Activated CD8-positive, alpha-beta T cell treated with anti-CD3 and anti-CD28 coated beads, Interleukin-2, amount 10 ng/mL, durations not matched to agents 7 days and 5 days (primary cell): ENCODE data around the gene PDCD5. TPM values are rescaled to one million over a fixed set of nuclear protein-coding genes. Genes with fewer than 3 reads are reported as not detected.
"Not testable (repeated sequence)": the region's sequence is repeated elsewhere in the genome, so short reads cannot be mapped to it uniquely, and the experiment has no call there.

Experiments
- ATAC-seq: fragments of 150-1000 bp; cut with Tn5 transposase; one replicate; pipeline ENCODE4 v1.10.0; 2021; ENCODE audit warnings: moderate library complexity
- CTCF ChIA-PET: fragments of 350-600 bp; sonication (Branson Sonifier 250); formaldehyde crosslinking; loops from one replicate; lab custom pipeline; 2021; ENCODE audit warnings: antibody characterized with exemption; lab: Charles Lee
- POLR2A ChIA-PET: fragments of 350-600 bp; sonication (Branson Sonifier 250); formaldehyde crosslinking; loops from one replicate; lab custom pipeline; 2021; ENCODE audit warnings: antibody characterized with exemption; lab: Charles Lee
- DNase-seq: peaks from one replicate; pipeline ENCODE4 v3.0.0-alpha.2; 2020
- H3K27ac Mint-ChIP-seq: one replicate; pipeline ENCODE4 v1.8.0; 2021; ENCODE audit warnings: mild to moderate bottlenecking, mixed read lengths
- H3K27me3 Mint-ChIP-seq: one replicate; pipeline ENCODE4 v1.8.0; 2021; ENCODE audit warnings: low read depth, mixed read lengths
- H3K36me3 Mint-ChIP-seq: one replicate; pipeline ENCODE4 v1.8.0; 2021; ENCODE audit warnings: low read depth, mixed read lengths
- H3K4me1 Mint-ChIP-seq: one replicate; pipeline ENCODE4 v1.8.0; 2021; ENCODE audit warnings: low read depth, mixed read lengths
- H3K4me3 Mint-ChIP-seq: one replicate; pipeline ENCODE4 v1.8.0; 2021; ENCODE audit warnings: mild to moderate bottlenecking, mixed read lengths
- H3K9me3 Mint-ChIP-seq: one replicate; pipeline ENCODE4 v1.8.0; 2022; ENCODE audit warnings: mixed read lengths; ENCODE audit not compliant: insufficient read depth
- total RNA-seq, 2 experiments: library from RNA; stranded (reverse); gene quantifications; one replicate each; pipeline ENCODE4 v1.2.3, GENCODE V29; 2021

PDCD5 gene
- total RNA-seq, 2 experiments from 2014 or later: 147 to 159 TPM

DNA sequence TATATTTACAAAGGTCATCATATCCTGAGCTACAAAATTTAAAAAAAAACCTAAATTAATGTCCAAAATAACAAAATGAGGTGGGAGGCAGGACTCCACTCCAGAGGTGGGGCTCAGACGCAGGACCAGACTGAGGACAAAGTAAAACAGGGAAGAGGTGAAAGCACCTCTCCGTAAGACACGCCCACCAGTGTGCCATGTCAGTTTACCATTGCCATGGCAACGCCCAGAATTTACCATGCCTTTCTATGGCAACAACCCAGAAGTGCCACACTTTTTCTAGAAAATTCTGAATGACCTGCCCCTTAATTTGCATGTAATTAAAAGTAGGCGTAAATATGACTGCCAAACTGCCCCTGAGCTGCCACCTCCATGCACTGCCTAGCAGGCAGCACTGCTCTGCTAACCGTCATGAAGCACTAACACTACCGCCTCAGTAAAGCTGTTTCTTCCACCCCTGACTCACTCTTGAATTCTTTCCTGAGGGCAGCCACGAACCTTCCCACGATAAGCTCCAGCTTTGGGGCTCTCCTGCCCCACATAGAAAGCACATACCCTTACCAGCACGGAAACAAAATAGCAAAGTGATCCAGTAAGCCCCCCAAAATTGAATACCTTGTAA, 22.3 kb upstream of the PDCD5 start:
- ChIA-PET CTCF (no interaction called here), POLR2A (no interaction called here)
- Mint-ChIP-seq H3K27me3 (peaks cover 14% of the 10 kb centered on the region), H3K9me3 (no peaks in the 10 kb centered on the region), H3K4me1 (no peaks in the 10 kb centered on the region), H3K4me3 (no peak overlapping the region), H3K36me3 (no peaks in the 10 kb centered on the region), H3K27ac (no peak overlapping the region)
- DNase-seq (no peak), ATAC-seq (no peak)

DNA sequence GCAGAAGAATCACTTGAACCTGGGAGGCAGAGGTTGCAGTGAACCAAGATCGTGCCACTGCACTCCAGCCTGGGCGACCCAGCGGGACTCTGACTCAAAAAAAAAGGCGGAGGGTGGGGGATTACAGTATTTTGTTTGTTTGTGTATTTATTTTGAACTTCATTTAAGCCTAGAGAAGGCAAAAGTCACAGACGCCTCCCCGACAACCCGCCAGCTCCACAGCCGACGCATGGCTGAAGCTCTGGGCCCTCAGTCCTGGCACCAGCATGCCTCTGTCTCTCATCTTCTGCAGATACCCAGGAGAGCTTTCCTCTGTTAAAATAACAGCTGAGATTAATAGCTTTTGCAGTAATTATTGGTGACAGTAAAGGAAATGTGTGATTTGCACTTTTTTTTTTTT, 17.2 kb upstream of the PDCD5 start:
- CTCF ChIA-PET: interaction anchor here (0.7 kb wide), 1 partner anchor 147 kb away, joined by 3 read pairs; no protein-coding TSS in a partner anchor
- H3K27me3 Mint-ChIP-seq: peaks cover 6% of the 10 kb centered on the region
- H3K27ac Mint-ChIP-seq: no peak overlapping the region

DNA sequence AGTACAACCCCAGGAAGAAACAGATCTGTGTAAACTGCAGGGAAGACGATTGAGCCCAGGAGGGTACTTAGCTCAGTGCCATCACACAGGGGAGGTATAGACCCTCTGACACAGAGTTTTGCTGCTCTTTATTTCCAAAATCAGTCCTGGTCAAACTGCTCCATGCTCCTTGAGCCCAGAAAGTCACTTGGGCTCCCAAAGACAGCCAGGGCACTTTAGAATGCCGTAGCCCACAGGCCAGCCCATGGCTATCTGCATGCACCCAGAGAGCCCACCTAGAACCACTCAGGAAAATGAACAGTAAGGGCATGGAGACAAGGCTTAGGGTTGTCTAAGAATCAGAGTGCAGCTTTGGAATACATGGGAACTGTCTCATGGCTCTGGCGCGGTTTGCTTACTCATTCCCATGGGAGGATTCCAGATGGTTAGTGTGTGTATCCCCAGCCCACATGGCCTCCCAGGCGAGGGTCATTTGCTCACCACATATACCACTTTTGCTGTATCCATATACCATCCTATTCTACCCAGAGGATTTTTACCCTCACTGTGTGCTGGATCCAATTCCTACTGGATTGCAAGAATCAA, 14.7 kb upstream of the PDCD5 start:
- no peaks in the 10 kb centered on the region for H3K36me3 Mint-ChIP-seq
- no peak overlapping the region for H3K27ac Mint-ChIP-seq
- peaks cover 15% of the 10 kb centered on the region for H3K4me1 Mint-ChIP-seq
- no peak for ATAC-seq
- peaks cover 9% of the 10 kb centered on the region for H3K27me3 Mint-ChIP-seq
- CTCF ChIA-PET: no interaction called here
- H3K4me3 Mint-ChIP-seq: no peak overlapping the region
- POLR2A ChIA-PET: interaction anchor here (0.6 kb wide), 1 partner anchor 348 kb away, joined by 3 read pairs; no protein-coding TSS in a partner anchor
- no peaks in the 10 kb centered on the region for H3K9me3 Mint-ChIP-seq
- DNase-seq: no peak

More for the DNA sequence above, 17.2 kb upstream of the PDCD5 start:
- no peaks in the 10 kb centered on the region for H3K36me3 Mint-ChIP-seq
- POLR2A ChIA-PET: no interaction called here
- no peaks in the 10 kb centered on the region for H3K9me3 Mint-ChIP-seq
- H3K4me1 Mint-ChIP-seq: peaks cover 1% of the 10 kb centered on the region
- ATAC-seq: no peak
- no peak overlapping the region for H3K4me3 Mint-ChIP-seq
- no peak for DNase-seq

DNA sequence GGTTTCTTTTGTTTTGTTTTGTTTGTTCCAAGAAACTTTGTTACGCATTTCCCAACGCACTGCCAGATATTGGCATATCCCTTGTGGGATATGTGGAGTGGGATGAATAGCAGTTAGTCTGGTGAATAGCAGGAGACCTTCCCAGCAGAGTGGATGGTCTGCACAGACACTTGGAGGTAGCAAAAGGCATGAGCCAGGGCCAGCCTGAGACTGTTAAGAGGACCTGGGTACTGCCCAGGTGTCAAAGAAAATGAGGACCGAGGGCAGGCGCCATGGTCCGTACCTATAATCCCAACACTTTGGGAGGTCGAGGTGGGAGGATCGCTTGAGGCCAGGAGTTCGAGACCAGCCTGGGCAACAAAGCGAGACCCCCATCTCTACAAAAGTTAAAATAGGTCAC, 13.5 kb upstream of the PDCD5 start:
- CTCF ChIA-PET: no interaction called here
- Mint-ChIP-seq H3K27ac (no peak overlapping the region), H3K9me3 (no peaks in the 10 kb centered on the region), H3K36me3 (no peaks in the 10 kb centered on the region), H3K4me1 (peaks cover 17% of the 10 kb centered on the region), H3K27me3 (peaks cover 9% of the 10 kb centered on the region), H3K4me3 (no peak overlapping the region)
- POLR2A ChIA-PET: no interaction called here
- DNase-seq (no peak), ATAC-seq (no peak)

DNA sequence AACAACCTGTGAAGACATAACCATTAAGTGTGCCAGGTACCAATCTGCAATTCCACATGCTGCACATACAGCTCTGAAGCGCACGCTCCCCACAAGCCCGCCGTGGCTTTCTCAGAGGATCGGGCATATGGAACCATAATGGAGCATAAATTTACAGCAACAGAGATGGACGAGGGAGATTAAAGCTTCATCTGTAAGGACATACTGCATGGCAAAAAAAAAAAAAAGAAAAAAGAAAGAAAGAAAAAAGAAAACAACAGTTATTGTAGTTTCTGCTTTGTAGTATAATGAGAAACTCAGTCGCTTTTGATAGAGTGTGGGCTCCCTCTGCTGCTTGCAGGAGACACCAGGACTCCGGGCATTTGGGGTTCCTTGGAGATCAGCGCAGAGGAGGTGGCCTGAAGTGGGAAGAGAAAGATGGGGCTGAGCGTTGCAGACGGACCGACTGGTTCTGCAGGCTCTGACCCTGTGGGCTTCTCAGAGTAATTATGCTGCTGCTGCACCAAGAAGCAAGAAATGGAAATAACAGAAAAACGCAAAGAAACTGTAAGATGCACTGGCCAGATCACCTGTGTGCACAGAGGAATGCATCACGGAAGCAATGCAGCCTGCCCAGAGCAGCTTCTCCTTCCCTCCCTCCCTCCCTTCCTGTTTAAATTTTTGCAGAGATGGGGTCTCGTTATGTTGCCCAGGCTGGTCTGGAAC, 10.8 kb upstream of the PDCD5 start:
- DNase-seq: peak; percentile 71
- ChIA-PET POLR2A (no interaction called here), CTCF (interaction anchor here (0.7 to 1.5 kb wide), 9 partner anchors 13 to 346 kb away, joined by 3 to 8 read pairs (median 3); no protein-coding TSS in a partner anchor)
- no peak overlapping the region for H3K27ac Mint-ChIP-seq
- no peak overlapping the region for H3K4me3 Mint-ChIP-seq
- peaks cover 30% of the 10 kb centered on the region for H3K4me1 Mint-ChIP-seq
- no peaks in the 10 kb centered on the region for H3K36me3 Mint-ChIP-seq
- H3K27me3 Mint-ChIP-seq: peaks cover 13% of the 10 kb centered on the region
- no peaks in the 10 kb centered on the region for H3K9me3 Mint-ChIP-seq
- peak; percentile 81 for ATAC-seq

DNA sequence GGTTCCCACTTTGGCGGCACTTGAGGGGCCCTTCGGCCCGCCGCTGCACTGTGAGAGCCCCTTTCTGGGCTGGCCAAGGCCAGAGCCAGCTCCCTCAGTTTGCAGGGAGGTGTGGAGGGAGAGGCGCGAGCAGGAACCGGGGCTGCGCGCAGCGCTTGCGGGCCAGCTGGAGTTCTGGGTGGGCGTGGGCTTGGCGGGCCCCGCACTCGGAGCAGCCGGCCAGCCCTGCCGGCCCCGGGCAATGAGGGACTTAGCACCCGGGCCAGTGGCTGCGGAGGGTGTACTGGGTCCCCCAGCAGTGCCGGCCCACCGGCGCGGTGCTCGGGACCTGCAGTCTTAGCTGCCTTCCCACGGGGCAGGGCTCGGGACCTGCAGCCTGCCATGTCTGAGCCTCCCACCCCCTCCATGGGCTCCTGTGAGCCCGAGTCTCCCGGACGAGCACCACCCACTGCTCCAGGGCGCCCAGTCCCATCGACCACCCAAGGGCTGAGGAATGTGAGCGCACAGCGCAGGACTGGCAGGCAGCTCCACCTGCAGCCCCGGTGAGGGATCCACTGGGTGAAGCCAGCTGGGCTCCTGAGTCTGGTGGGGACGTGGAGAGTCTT, 9.4 kb upstream of the PDCD5 start:
- H3K27ac Mint-ChIP-seq, POLR2A ChIA-PET, H3K4me3 Mint-ChIP-seq, H3K9me3 Mint-ChIP-seq, DNase-seq, ATAC-seq, H3K36me3 Mint-ChIP-seq: not testable (repeated sequence)
- Mint-ChIP-seq H3K4me1 (peaks cover 30% of the 10 kb centered on the region), H3K27me3 (peaks cover 15% of the 10 kb centered on the region)
- CTCF ChIA-PET: interaction anchor here (1.3 kb wide), 1 partner anchor 107 kb away, joined by 6 read pairs; no protein-coding TSS in a partner anchor

DNA sequence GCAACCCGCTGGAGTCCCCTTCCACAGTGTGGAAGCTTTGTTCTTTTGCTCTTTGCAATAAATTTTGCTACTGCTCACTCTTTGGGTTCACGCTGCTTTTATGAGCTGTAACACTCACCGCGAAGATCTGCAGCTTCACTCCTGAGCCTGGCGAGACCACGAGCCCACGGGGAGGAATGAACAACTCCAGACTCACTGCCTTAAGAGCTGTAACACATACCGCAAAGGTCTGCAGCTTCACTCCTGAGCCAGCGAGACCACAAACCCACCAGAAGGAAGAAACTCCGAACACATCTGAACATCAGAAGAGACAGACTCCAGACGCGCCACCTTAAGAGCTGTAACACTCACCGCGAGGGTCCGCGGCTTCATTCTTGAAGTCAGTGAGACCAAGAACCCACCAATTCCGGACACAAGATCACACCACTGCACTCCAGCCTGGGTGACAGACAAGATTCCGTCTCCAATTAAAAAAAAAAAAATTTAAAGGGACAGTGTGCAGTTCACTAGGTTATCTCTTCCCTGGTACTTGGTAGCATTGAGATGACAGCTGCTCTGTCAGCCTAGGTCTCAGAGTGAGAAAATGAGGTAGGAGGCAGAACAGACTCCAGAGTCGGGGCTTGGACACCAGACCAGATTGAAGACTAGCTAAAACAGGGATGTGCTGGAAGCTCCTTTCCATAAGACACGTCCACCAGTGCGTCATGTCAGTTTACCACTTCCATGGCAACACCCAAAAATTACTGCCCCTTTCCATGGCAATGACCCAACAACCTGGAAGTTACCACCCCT, 8.1 kb upstream of the PDCD5 start:
- H3K9me3 Mint-ChIP-seq, POLR2A ChIA-PET, H3K36me3 Mint-ChIP-seq, DNase-seq: not testable (repeated sequence)
- Mint-ChIP-seq H3K27ac (peak overlapping the region; percentile 68), H3K27me3 (peaks cover 22% of the 10 kb centered on the region), H3K4me1 (peaks cover 30% of the 10 kb centered on the region), H3K4me3 (peak overlapping the region; percentile 50)
- CTCF ChIA-PET: interaction anchor here (0.6 to 1.1 kb wide), 3 partner anchors 21 to 552 kb away, joined by 3 to 4 read pairs (median 3); no protein-coding TSS in a partner anchor
- peak; percentile 69 for ATAC-seq

DNA sequence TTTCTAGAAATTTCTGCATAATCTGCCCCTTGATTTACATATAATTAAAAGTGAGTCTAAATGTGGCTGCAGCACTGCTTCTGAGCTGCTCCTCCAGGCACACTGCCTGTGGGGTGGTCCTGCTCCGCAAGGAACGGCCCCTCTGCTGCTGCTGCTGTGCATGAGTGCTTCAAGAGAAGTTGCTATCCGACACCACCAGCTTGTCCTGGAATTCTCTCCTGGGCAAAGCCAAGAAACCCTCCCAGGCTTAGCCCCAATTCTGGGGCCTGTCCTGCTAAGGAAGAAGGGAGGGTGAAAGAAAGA, 7.5 kb upstream of the PDCD5 start:
- H3K4me3 Mint-ChIP-seq: no peak overlapping the region

DNA sequence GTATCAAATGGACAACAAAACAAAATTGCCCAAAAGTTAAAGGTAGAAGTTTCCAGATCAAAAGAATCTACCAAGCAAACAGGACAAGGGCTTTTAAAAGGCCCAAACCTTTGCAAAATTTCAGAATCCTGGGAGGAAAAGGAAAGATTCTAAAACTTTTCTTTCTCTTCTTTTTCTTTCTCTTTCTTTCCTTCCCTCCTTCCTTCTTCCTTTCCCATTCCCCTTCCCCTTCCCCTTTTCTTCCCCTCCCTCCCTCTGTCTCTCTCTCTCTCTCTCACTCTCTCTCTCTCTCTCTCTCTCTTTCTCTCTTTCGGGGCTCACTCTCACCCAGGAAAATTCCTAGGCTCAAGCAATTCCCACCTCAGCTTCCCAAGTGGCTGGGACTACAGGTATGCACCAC, 4.2 kb upstream of the PDCD5 start:
- no peak overlapping the region for H3K27ac Mint-ChIP-seq
- no peak overlapping the region for H3K4me3 Mint-ChIP-seq
- ChIA-PET CTCF (no interaction called here), POLR2A (no interaction called here)
- peaks cover 18% of the 10 kb centered on the region for H3K4me1 Mint-ChIP-seq
- peaks cover 17% of the 10 kb centered on the region for H3K27me3 Mint-ChIP-seq
- no peak for DNase-seq
- H3K36me3 Mint-ChIP-seq: no peaks in the 10 kb centered on the region
- ATAC-seq: no peak
- no peaks in the 10 kb centered on the region for H3K9me3 Mint-ChIP-seq

More for the DNA sequence above, 7.5 kb upstream of the PDCD5 start:
- H3K9me3 Mint-ChIP-seq: no peaks in the 10 kb centered on the region
- POLR2A ChIA-PET: no interaction called here
- DNase-seq (no peak), ATAC-seq (no peak)
- CTCF ChIA-PET: interaction anchor here (0.6 to 1.1 kb wide), 3 partner anchors 22 to 552 kb away, joined by 3 to 4 read pairs (median 3); no protein-coding TSS in a partner anchor
- H3K4me1 Mint-ChIP-seq: peaks cover 30% of the 10 kb centered on the region
- H3K27me3 Mint-ChIP-seq: peaks cover 22% of the 10 kb centered on the region
- no peaks in the 10 kb centered on the region for H3K36me3 Mint-ChIP-seq
- H3K27ac Mint-ChIP-seq: no peak overlapping the region

DNA sequence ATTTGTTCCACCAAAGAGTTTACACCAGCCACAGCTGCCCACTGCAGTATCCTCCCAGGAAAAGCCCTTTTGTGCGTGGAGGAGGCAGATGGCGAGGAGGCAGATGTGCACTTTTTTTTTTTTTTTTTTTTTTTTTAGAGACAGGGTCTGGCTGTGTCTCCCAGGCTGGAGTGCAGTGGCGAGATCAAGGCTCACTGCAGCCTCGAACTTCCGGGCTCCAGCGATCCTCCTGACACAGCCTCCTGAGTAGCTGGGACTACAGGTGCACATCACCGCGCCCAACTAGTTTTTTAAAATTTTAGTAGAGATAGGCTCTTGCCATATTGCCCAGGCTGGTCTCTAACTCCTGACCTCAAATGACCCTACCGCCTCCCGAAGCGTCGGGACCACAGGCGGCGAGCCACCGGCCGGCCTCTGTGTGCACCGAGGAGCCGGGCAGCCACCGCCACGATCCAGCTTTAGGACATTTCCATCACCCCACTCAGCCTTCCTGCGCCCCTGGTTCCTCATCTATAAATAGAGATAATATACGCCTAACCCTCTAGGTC, 563 bp upstream of the PDCD5 start:
- peaks cover 31% of the 10 kb centered on the region for H3K4me1 Mint-ChIP-seq
- H3K36me3 Mint-ChIP-seq: peaks cover 20% of the 10 kb centered on the region
- peaks cover 12% of the 10 kb centered on the region for H3K27me3 Mint-ChIP-seq
- DNase-seq: no peak
- CTCF ChIA-PET: interaction anchor here (0.9 to 1.5 kb wide), 3 partner anchors 20 to 596 kb away, joined by 3 to 4 read pairs (median 4); partner anchors contain the start of gene ZNF507
- POLR2A ChIA-PET: interaction anchor here (1.4 kb wide), 1 partner anchor 175 kb away, joined by 4 read pairs; the partner anchor contains the start of gene DPY19L3
- peak overlapping the region; percentile 85 for H3K27ac Mint-ChIP-seq
- ATAC-seq: peak; percentile 17
- peak overlapping the region; percentile 84 for H3K4me3 Mint-ChIP-seq
- no peaks in the 10 kb centered on the region for H3K9me3 Mint-ChIP-seq
